Inflammatory macrophage treated with lipopolysaccharide for 1 hour (primary cell): Measurements from ENCODE around the gene ST3GAL4.
A peak's percentile ranks its signal among the peaks of the same experiment; 100 is the strongest.

Experiments
- DNase-seq, 2 donors: peaks; one replicate each; pipeline ENCODE4 v3.0.0-alpha.2; 2020 to 2022

Gene ST3GAL4

DNA sequence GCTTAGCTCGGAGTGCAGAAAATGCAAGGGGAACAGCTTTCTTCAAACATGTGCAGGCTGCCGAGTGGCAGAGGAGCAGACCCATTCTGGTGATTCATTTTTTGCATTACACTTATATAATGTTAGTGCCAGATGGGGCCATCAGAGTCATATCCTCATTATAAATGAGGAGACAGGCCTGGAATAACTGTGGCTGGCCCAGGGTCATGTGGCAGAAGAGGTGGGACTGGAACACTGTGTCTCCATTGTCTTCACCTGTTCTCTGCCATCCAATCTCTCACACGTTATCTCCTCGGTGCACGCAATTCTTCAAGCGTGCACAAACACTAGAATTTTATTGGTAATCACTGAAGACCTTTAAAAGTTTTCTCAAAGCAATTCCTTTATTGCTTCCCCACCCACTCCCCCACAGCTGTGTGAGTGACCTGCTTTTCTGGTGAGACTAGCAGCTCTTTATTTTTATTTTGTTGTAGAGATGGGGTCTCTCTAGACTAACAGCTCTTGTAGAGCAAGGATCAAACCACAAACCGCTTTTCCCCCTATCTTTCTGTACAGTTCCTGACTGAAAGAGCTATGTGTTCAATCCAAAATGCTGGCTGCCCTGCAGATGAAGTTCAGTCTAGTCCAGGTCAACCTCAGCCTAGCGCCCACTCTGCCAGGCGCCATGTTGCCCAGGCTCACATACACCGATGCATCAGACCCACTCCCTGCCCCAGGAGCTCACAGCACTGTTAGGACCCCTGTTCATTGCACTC lies 75.3 kb downstream of the ST3GAL4 start:
- no peak for DNase-seq

GRCh38 chr11:126431401-126432064 lies 76.0 kb downstream of the ST3GAL4 start:
- DNase-seq = no peak

DNA sequence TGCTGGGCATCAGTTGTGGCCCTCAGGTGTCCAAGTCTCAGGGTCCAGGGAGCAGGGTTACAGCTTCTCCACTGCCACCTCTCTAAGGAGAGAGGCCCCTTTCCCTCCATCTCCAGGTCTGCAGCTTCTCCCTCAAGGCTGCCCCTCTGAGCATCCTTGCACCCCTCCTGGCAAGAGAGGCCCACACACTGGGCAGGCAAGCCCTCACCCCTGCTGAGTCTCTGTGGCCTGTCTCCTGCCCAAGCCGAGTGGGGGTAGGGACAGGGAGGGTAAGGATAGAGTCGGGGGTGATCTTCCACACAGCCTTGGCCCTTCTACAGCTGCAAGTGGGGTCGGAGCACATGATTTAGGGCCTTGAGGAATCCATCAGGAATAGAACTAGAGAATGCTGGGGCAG lies 76.6 kb downstream of the ST3GAL4 start:
- DNase-seq = no peak

DNA sequence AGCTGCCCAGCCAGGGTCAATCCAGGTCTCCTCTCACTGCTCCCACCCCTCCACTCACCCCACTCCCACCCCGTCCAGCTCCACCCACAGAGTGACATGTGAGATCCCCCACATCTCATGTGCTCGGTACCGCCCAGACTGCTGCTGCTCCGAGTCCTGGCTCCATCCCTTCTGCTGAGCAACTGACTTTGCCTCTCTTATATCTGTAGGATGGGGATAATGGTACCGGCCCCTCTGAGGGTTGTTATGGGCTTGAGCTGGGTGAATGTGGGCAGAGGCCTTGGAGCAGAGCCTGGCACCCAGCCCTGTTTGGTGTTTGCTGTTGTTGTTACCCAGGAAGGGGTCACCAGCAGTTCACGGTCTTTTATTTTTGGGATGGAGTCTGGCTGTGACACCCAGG lies 77.0 kb downstream of the ST3GAL4 start:
- DNase-seq = no peak

DNA sequence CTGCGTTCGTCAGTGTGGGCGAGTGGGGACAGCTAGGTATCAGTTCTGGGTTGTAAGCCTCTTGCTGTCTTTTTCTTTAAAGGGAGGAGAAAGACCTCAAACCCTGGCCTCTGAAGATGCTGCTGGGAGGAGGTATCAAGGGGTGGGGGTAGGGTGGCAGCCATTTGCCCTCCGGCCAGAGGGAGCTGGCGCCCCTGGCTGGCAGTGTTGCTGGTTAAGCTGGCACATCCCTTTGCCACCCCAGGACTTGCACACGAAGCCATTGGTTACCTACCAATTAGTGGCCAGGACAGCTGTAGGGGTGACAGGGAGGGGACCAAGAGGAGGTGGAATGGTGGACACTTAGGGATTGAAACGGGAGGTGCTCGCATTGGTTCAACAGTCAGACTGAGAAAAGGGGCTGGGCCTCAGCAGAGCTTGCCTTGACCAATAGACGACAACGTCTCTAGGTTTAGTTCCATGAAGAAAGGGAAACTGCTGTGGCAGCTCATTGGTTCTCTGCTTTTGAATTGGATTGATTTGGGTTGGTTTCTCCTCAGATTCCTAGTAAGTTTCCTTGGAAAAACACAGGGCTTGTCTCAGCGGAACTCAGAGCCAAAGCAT lies 77.9 kb downstream of the ST3GAL4 start:
- no peak for DNase-seq

GRCh38 chr11:126433989-126434949 lies 78.8 kb downstream of the ST3GAL4 start:
- DNase-seq = no peak

DNA sequence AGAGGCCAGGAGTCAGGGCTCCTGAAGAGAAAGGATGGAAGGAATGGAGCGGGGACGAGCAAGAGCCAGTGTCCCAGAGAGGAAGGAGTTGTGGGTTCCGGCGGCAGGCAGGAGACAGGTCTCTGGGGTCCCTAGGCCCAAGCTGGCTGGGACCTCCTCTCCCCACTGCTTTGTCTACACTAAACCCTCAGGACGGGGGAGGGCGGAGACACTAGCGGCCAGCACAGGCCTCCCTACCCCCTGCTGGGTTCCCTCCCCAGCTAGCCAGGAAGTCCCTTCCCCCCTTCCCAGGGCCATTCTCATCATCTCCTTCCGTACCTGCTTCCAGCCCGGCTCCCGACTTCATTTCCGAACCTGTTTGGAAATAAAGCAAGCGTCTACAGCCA lies 79.5 kb downstream of the ST3GAL4 start:
- no peak for DNase-seq

GRCh38 chr11:126436209-126436755 lies 80.8 kb downstream of the ST3GAL4 start:
- DNase-seq = peak in 1 of 2 donors; percentile 28

DNA sequence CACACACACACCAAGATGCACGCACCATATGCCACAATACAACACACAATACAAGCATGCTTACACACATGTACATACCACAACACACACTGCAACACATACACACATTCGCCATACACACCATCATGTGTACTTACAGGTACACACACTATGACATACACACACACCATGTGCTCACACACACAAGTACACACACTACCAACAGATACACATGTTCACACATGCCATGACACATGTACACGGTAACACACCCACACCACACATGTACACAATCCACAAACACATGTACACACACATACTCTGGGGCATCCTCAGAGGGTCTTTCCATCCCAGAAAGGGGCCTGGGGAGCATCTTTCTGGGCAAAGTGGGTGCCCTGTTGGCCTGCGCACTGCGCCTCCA lies 82.2 kb downstream of the ST3GAL4 start:
- no peak for DNase-seq

DNA sequence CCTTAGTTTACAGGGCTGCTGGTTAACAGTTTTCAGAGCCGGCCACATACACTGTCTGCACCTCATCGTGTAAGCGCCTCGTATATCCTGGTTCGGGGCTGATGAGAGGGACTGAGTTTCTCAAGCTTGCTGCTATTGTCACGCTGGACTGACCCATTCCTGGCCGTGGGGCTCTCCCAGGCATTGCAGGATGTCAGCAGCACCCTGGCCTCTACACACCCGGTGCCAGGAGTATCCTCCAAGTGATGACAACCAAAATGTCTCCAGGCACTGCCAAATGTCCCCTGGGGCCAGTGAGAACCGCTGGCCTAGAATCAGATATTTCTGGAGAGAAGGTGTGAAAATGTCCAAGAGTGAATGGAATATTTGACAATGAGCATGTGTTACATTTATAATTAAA lies 82.8 kb downstream of the ST3GAL4 start:
- DNase-seq = no peak

GRCh38 chr11:126438691-126439090 lies 83.2 kb downstream of the ST3GAL4 start:
- peak in 1 of 2 donors; percentile 51 for DNase-seq

DNA sequence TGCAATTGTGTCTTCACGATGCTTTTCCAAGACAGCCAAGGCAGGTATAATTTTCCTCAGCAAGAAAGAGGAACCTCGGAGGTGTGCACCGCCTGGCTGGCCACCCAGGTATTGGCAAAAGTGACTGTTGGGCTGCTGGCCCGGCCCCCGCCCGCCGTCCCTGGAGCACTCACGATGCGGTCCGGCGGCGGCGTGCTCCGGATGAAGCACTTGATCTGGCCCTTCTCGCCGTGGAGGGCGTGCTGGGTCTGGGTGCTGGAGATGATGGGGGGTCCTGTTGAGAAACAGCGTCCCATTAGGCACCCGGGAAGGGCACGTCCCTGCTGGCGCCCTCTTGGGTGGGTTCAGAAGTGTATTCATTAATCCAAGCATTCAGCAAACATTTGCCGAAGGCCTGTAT lies 84.8 kb downstream of the ST3GAL4 start:
- DNase-seq = no peak

DNA sequence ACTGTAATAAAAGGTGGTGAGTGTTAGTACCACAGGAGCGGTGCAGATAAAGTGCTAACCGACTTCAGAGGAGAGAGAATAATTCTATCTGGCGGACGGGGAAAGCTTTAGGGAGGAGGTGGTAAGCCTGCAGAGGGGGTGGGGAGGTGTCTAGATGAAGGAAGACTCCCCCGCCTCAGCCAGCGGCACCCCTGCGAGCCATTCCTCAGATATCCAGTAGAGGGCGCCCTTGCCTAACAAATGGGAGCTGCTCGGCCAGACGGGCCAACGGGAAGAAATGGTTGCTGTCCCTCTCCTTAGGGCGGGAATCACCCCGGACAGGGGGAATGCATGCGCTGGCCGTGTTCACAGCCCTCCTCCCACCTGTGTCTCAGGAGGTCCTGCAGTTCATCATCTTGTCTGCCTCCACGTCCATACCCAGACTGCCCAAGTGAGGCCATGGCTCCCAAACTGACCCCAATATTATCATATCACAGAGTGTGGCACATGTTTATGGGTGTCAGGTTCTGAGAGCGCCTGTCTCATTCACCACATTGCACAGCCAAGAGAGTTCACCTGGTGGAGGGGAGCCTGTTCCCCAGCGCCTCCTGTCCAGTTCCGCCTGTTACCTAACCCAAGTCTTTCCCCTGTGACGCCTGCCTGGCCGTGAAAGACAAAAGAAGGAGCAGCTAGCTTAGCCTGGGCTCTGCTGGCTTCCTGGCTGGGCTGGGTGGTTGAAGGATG lies 85.5 kb downstream of the ST3GAL4 start:
- peak; percentile 42 to 90 for DNase-seq

- DNase-seq = no peak
Measured at GRCh38 chr11:126443120-126443519, 87.6 kb downstream of the ST3GAL4 start.

DNA sequence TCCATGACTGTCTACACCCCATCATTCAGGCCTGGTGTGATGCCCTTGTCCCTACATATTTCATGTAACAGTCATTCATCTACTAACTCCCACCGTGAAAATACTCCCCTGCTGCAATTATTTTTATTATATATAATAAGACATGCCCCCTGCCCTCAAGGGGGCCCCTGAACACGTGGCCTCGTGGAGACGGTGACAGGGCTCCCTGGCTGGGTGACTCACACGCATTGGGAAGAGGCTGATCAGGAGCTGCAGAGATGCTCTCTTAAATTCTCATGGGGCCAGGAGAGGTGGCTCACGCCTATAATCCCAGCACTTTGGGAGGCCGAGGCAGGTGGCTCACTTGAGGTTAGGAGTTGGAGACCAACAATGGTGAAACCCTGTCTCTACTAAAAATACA lies 88.6 kb downstream of the ST3GAL4 start:
- no peak for DNase-seq

- no peak for DNase-seq
Measured at GRCh38 chr11:126446581-126446980, 91.1 kb downstream of the ST3GAL4 start.

DNA sequence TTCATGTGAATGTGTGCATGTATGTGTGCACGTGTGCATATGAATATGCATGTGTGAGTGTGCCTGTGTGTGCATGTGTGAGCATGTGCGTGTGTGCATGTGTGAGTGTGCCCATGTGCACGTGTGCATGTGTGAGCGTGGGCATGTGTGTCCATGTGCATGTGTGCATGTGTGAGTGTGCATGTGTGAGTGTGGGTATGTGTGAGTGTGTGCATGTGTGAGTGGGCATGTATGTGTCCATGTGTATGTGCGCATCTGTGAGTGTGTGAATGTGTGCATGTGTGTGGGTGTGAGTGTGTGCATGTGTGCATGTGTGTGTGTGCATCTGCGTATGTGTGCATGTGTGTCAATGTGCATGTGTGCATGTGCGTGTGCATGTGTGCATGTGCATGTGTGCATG lies 94.7 kb downstream of the ST3GAL4 start:
- DNase-seq = no peak

GRCh38 chr11:126450806-126451205 lies 95.3 kb downstream of the ST3GAL4 start:
- no peak for DNase-seq

DNA sequence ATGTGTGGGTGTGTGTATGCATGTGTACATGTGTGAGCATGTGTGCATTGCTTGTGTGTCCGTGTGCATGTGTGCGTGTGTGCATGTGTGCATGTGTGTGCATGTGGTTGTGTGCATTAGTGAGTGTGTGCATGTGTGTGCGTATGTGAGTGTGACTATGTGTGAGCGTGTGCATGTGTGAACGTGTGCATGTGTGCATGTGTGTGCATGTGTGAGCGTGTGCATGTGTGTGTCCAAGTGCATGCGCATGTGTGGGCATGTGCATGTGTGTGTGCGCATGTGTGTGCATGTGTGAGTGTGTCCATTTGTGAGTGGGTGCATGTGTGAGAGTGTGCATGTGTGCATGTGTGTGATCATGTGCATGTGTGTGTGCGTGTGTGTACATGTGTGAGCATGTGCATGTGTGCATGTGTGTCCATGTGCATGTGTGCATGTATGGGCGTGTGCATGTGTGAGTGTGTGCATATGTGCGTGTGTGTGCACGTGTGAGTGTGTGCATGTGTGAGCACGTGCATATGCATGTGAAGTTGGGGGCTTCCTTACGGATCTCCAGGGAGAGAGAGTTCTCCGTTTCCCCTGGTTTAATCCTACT lies 95.8 kb downstream of the ST3GAL4 start:
- DNase-seq = no peak

GRCh38 chr11:126452241-126453101 lies 97.0 kb downstream of the ST3GAL4 start:
- no peak for DNase-seq

DNA sequence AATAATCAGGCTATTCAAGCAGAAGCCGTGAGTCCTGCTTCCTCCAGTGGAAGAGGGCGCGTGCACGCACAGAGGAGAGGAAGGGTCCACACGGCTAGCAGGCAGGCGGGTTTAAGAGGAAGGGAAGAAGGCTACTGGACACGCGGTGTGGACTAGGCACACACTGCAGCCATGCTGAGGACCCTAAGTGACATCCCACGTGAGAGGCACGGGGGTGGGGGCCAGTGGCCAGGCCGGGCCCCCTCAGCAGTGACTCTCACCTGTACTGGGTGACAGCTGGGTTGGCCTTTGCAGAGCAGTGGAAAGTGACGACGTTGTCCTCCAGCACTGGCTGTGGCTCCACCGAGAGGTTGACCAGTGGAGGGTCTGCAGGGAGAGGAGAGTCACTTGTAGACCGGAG lies 100.6 kb downstream of the ST3GAL4 start:
- DNase-seq = no peak
